Caco-2 (cell line): ENCODE data around the gene ADGRV1. TPM values are rescaled to one million over a fixed set of nuclear protein-coding genes. Genes with fewer than 3 reads are reported as not detected.

Experiments used
- BruUV-seq: library from RNA; stranded (reverse); fragments of 400-500 nt; replicated peaks from 2 replicates; lab custom pipeline; 2021; lab: Mats Ljungman, UMichigan
- CTCF ChIA-PET: fragments of 300-600 bp; sonication (Branson Sonifier 250); formaldehyde crosslinking; loops from one replicate; lab custom pipeline; 2022; ENCODE audit warnings: antibody characterized with exemption; lab: Charles Lee
- POLR2A ChIA-PET: fragments of 300-600 bp; sonication (Branson Sonifier 250); formaldehyde crosslinking; loops from one replicate; lab custom pipeline; 2022; ENCODE audit warnings: antibody characterized with exemption; lab: Charles Lee
- DNase-seq, 2 experiments: peaks; one replicate each; pipeline versions ENCODE4 v3.0.0 to v3.0.0-alpha.2; 2020 to 2022
- H3K27me3 ChIP-seq: replicated peaks from 2 replicates; pipeline ENCODE4 v1.6.0; 2011; ENCODE audit warnings: low read length; ENCODE audit not compliant: control insufficient read depth, insufficient read depth
- H3K36me3 ChIP-seq: 2 replicates; pipeline ENCODE4 v1.5.1; 2011; ENCODE audit warnings: low read length; ENCODE audit not compliant: control insufficient read depth, insufficient read depth
- H3K4me1 ChIP-seq: fragments of 250-450 bp; sonication (Bioruptor Pico); 2 replicates; pipeline ENCODE4 v1.5.1; 2020; ENCODE audit warnings: mild to moderate bottlenecking
- H3K4me3 ChIP-seq: 2 replicates; pipeline ENCODE4 v1.5.1; 2011; ENCODE audit warnings: low read depth, mild to moderate bottlenecking, control low read depth, low read length
- H3K9me3 ChIP-seq: fragments of 250-450 bp; sonication (Bioruptor Pico); 2 replicates; pipeline ENCODE4 v1.5.1; 2020; ENCODE audit warnings: mild to moderate bottlenecking, moderate library complexity
- H3K27ac Mint-ChIP-seq: one replicate; pipeline ENCODE4 v1.8.0; 2022; ENCODE audit warnings: mixed read lengths; ENCODE audit not compliant: unreplicated experiment
- H3K27me3 Mint-ChIP-seq: one replicate; pipeline ENCODE4 v1.8.0; 2022; ENCODE audit warnings: mixed read lengths; ENCODE audit not compliant: insufficient read depth, unreplicated experiment
- H3K36me3 Mint-ChIP-seq: one replicate; pipeline ENCODE4 v1.8.0; 2022; ENCODE audit warnings: mild to moderate bottlenecking, mixed read lengths; ENCODE audit not compliant: insufficient read depth, unreplicated experiment
- H3K4me1 Mint-ChIP-seq: one replicate; pipeline ENCODE4 v1.8.0; 2022; ENCODE audit warnings: low read depth, mixed read lengths; ENCODE audit not compliant: unreplicated experiment
- H3K4me3 Mint-ChIP-seq: one replicate; pipeline ENCODE4 v1.8.0; 2022; ENCODE audit warnings: mild to moderate bottlenecking, moderate library complexity, mixed read lengths; ENCODE audit not compliant: unreplicated experiment
- H3K9me3 Mint-ChIP-seq: one replicate; pipeline ENCODE4 v1.8.0; 2022; ENCODE audit warnings: mixed read lengths; ENCODE audit not compliant: unreplicated experiment
- CTCF ChIP-seq, 2 experiments: fragments of 200-600 bp in 1 of 2; IDR thresholded peaks; 1 replicate in 1 of 2; 2 replicates in 1 of 2; pipeline versions ENCODE4 v1.5.1 to v1.8.0; 2011 to 2022; ENCODE audit warnings: antibody characterized with exemption in 1 of 2, control low read depth in 1 of 2, inconsistent platforms in 1 of 2, low read depth in 1 of 2, low read length in 1 of 2, mild to moderate bottlenecking in 1 of 2, moderate library complexity in 1 of 2; ENCODE audit not compliant: insufficient read depth in 1 of 2, severe bottlenecking in 1 of 2, unreplicated experiment in 1 of 2
- intact Hi-C: fragments of 100-400 bp; cut with micrococcal nuclease; formaldehyde crosslinking; loops from one replicate; pipeline ENCODE4 v1.10.0; 2022; ENCODE audit not compliant: unreplicated experiment
- total RNA-seq: library from RNA; stranded (reverse); gene quantifications from 2 replicates; pipeline ENCODE4 v1.2.3, GENCODE V29; 2022

The ADGRV1 gene
- total RNA-seq, 1 experiment from 2014 or later = 23.2 TPM

DNA sequence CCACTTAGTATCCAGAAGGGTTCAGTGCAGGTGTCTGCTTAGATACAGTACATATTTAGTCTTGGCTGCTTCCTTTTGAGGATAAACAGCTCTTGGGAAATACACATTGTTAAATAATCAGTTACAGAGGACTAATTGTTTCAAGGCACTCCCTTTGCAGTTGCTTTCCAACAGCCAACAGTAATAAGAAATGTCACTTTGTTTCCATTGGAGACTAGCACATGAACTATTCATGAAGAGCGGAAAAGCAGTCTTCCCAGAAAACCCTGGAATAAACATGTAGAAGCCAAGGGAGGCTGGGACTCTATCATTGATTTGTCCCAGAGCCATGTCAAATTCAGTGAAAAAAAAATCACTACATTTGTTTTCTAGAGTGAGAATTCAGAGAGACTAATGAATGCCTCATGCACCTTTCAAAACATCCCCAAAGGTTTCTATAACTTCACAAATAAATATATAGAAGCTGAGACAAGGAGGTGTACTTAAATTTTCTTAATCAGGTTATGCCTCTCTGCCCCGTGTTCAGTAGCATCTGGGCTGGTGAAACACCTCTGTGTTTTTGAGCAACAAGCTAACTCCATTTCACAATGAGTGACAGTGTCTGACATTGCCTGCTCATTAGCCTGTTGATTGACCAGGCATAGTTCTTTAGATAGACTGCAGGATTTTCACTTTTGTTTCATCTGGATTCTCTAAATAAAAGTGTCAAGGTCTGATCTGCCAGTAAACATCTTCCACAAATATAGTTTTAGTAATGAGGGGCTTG, 553.1 kb downstream of the ADGRV1 start:
- H3K4me1 ChIP-seq = no peaks in the 10 kb centered on the region
- H3K9me3 ChIP-seq = no peaks in the 10 kb centered on the region
- H3K36me3 Mint-ChIP-seq = no peaks in the 10 kb centered on the region
- H3K4me1 Mint-ChIP-seq = peaks cover 10% of the 10 kb centered on the region
- H3K9me3 Mint-ChIP-seq = peaks cover 4% of the 10 kb centered on the region
- H3K27me3 ChIP-seq = no peaks in the 10 kb centered on the region
- no peak for DNase-seq
- intact Hi-C loops = no loop called here
- H3K27me3 Mint-ChIP-seq = no peaks in the 10 kb centered on the region
- no peaks in the 10 kb centered on the region for H3K36me3 ChIP-seq
- no peak overlapping the region for H3K4me3 Mint-ChIP-seq
- CTCF ChIA-PET = no interaction called here
- no peak for TF ChIP-seq CTCF (IDR thresholded peaks at IDR 0.05; ENCODE audit: insufficient read depth in 1 of 2, low read depth in 1 of 2, low read length in 1 of 2, severe bottlenecking in 1 of 2, unreplicated experiment in 1 of 2)
- H3K4me3 ChIP-seq = no peak overlapping the region
- POLR2A ChIA-PET = no interaction called here
- H3K27ac Mint-ChIP-seq = no peak overlapping the region
- BruUV-seq = no TSS peak

- no peak for TF ChIP-seq CTCF (IDR thresholded peaks at IDR 0.05; ENCODE audit: insufficient read depth in 1 of 2, low read depth in 1 of 2, low read length in 1 of 2, severe bottlenecking in 1 of 2, unreplicated experiment in 1 of 2)
- no peaks in the 10 kb centered on the region for H3K9me3 Mint-ChIP-seq
- H3K9me3 ChIP-seq = no peaks in the 10 kb centered on the region
- DNase-seq = no peak
- H3K4me1 ChIP-seq = peaks cover 2% of the 10 kb centered on the region
- intact Hi-C loops = no loop called here
- no peaks in the 10 kb centered on the region for H3K36me3 ChIP-seq
- POLR2A ChIA-PET = no interaction called here
- no peak overlapping the region for H3K4me3 Mint-ChIP-seq
- no peaks in the 10 kb centered on the region for H3K27me3 ChIP-seq
- H3K27ac Mint-ChIP-seq = no peak overlapping the region
- H3K4me1 Mint-ChIP-seq = peaks cover 15% of the 10 kb centered on the region
- CTCF ChIA-PET = no interaction called here
- no peaks in the 10 kb centered on the region for H3K27me3 Mint-ChIP-seq
- no peaks in the 10 kb centered on the region for H3K36me3 Mint-ChIP-seq
- no peak overlapping the region for H3K4me3 ChIP-seq
- BruUV-seq = no TSS peak
Measured at GRCh38 chr5:91114658-91115057, 556.1 kb downstream of the ADGRV1 start.

GRCh38 chr5:91118354-91118753, 559.8 kb downstream of the ADGRV1 start:
- Histone ChIP-seq H3K4me1 (peaks cover 10% of the 10 kb centered on the region), H3K4me3 (no peak overlapping the region), H3K9me3 (no peaks in the 10 kb centered on the region), H3K36me3 (no peaks in the 10 kb centered on the region), H3K27me3 (no peaks in the 10 kb centered on the region)
- no peaks in the 10 kb centered on the region for H3K36me3 Mint-ChIP-seq
- no peaks in the 10 kb centered on the region for H3K9me3 Mint-ChIP-seq
- no peaks in the 10 kb centered on the region for H3K27me3 Mint-ChIP-seq
- ChIA-PET CTCF (no interaction called here), POLR2A (no interaction called here)
- H3K27ac Mint-ChIP-seq = no peak overlapping the region
- intact Hi-C loops = no loop called here
- BruUV-seq = no TSS peak
- TF ChIP-seq CTCF (IDR thresholded peaks at IDR 0.05; ENCODE audit: insufficient read depth in 1 of 2, low read depth in 1 of 2, low read length in 1 of 2, severe bottlenecking in 1 of 2, unreplicated experiment in 1 of 2) = no peak
- no peak for DNase-seq
- peaks cover 20% of the 10 kb centered on the region for H3K4me1 Mint-ChIP-seq
- H3K4me3 Mint-ChIP-seq = no peak overlapping the region
